ENCODE measurements around the gene UPK3B.
"Not testable (repeated sequence)": the region's sequence is repeated elsewhere in the genome, so short reads cannot be mapped to it uniquely, and the experiment has no call there.

- not testable (repeated sequence) for TF ChIP-seq CTCF (IDR thresholded peaks at IDR 0.05); POLR2AphosphoS5 (IDR thresholded peaks at IDR 0.05; ENCODE audit: insufficient read depth in 1 of 2, low read depth in 1 of 2)
Observed at GRCh38 chr7:76511200-76511910, 1.0 kb downstream of the UPK3B start.

Data from vagina (tissue), 2 donors.